ENCODE measurements around the gene FHAD1.
"Not testable (repeated sequence)": the region's sequence is repeated elsewhere in the genome, so short reads cannot be mapped to it uniquely, and the experiment has no call there.

GRCh38 chr1:15434739-15435138, 187.7 kb downstream of the FHAD1 start:
- not testable (repeated sequence) for TF ChIP-seq EZH2phosphoT487 (IDR thresholded peaks at IDR 0.05; ENCODE audit: low read length); CTCF (IDR thresholded peaks at IDR 0.05; ENCODE audit: low read length); EZH2 (optimal IDR thresholded peaks at IDR 0.05; ENCODE audit: low read depth, low read length)

All from MM.1S (cell line).